ENCODE measurements around the gene VEZF1. TPM values are rescaled to one million over a fixed set of nuclear protein-coding genes. Genes with fewer than 3 reads are reported as not detected.

Gene VEZF1
- total and polyA plus RNA-seq, 2 donors (not counting 3 experiments of a cell fraction or from before 2014, with no cell fraction given), result 27.8 to 59.0 TPM

GRCh38 chr17:57948169-57948554, 39.9 kb downstream of the VEZF1 start:
- Histone ChIP-seq H3K27me3 (ENCODE audit: control insufficient read depth in 2 of 2, insufficient read depth in 2 of 2, low read length in 2 of 2) (no peaks in the 10 kb centered on the region), H3K9me3 (replicated peaks; ENCODE audit: control insufficient read depth, insufficient read depth, low read length) (no peaks in the 10 kb centered on the region), H3K36me3 (ENCODE audit: control insufficient read depth in 2 of 2, extremely low read depth in 1 of 2, insufficient read depth in 2 of 2, low read length in 2 of 2) (no peaks in the 10 kb centered on the region), H3K9me1 (replicated peaks; ENCODE audit: control insufficient read depth, extremely low read depth, insufficient read depth, low read length) (no peaks in the 10 kb centered on the region), H3K4me1 (ENCODE audit: control insufficient read depth, extremely low read depth, insufficient read depth, low read length) (peaks cover 46% of the 10 kb centered on the region), H3K79me2 (ENCODE audit: control insufficient read depth, insufficient read depth, low read length) (peaks cover 8% of the 10 kb centered on the region), H4K20me1 (replicated peaks; ENCODE audit: control insufficient read depth, extremely low read depth, insufficient read depth, low read length) (no peaks in the 10 kb centered on the region), H3K27ac (ENCODE audit: insufficient read depth, low read depth, low read length) (peak overlapping the region; percentile 37), H3K9ac (replicated peaks; ENCODE audit: extremely low read depth, insufficient read depth, low read length) (no peak overlapping the region), H3K4me2 (ENCODE audit: insufficient read depth, low read length) (peak overlapping the region; percentile 41), H3K4me3 (replicated peaks in 1 of 3; ENCODE audit: insufficient read depth in 1 of 3, low read depth in 1 of 3, low read length in 3 of 3) (no peak overlapping the region), H2AFZ (ENCODE audit: low read depth, low read length) (no peak overlapping the region)
- POLR2A ChIA-PET, result interaction anchor here (1.1 kb wide), 1 partner anchor 13 kb away, joined by 4 read pairs; no protein-coding TSS in a partner anchor
- no TSS peak for BruUV-seq (replicated peaks)
- no peak for DNase-seq (ENCODE audit: low read depth, low spot score)
- intact Hi-C loops (cut with micrococcal nuclease), result no loop called here
- FAIRE-seq, result no peak
- dilution Hi-C loops (cut with MboI; ENCODE audit: extremely low pct_ligation_motif_present, low sequenced_read_pairs), result no loop called here
- CTCF ChIA-PET, result interaction anchor here (1.2 to 3.1 kb wide), 11 partner anchors 12 to 90 kb away, joined by 3 to 15 read pairs (median 4); no protein-coding TSS in a partner anchor
- TF ChIP-seq CTCF (IDR thresholded peaks at IDR 0.05; ENCODE audit: extremely low read depth in 1 of 2, insufficient read depth in 1 of 2, low read depth in 1 of 2, low read length in 2 of 2) (no peak), POLR2A (IDR thresholded peaks at IDR 0.05; ENCODE audit: low read depth, low read length) (no peak)

GRCh38 chr17:57947369-57947768, 40.7 kb downstream of the VEZF1 start:
- ChIA-PET CTCF (interaction anchor here (0.8 to 2.5 kb wide), 13 partner anchors 8 to 114 kb away, joined by 3 to 12 read pairs (median 4); partner anchors contain the start of gene CUEDC1), POLR2A (interaction anchor here (0.6 to 1.2 kb wide), 4 partner anchors 8 to 72 kb away, joined by 3 to 12 read pairs (median 5); no protein-coding TSS in a partner anchor)
- H3K4me3 ChIP-seq (replicated peaks in 1 of 3; ENCODE audit: insufficient read depth in 1 of 3, low read depth in 1 of 3, low read length in 3 of 3), result peak overlapping the region in 1 of 3 experiments; percentile 36
- DNase-seq (ENCODE audit: low read depth, low spot score), result no peak
- TF ChIP-seq MYC (IDR thresholded peaks at IDR 0.05; ENCODE audit: low read depth, low read length) (no peak), EZH2 (IDR thresholded peaks at IDR 0.05; ENCODE audit: borderline replicate concordance, low read depth, low read length, severe bottlenecking) (no peak), POLR2A (IDR thresholded peaks at IDR 0.05; ENCODE audit: low read depth, low read length) (no peak), FOS (IDR thresholded peaks at IDR 0.05; ENCODE audit: borderline replicate concordance, insufficient read depth, low read length) (no peak)
- dilution Hi-C loops (cut with MboI; ENCODE audit: extremely low pct_ligation_motif_present, low sequenced_read_pairs) (no loop called here), intact Hi-C loops (cut with micrococcal nuclease) (no loop called here)
- H2AFZ ChIP-seq (ENCODE audit: low read depth, low read length), result peak overlapping the region; percentile 0
- peaks cover 8% of the 10 kb centered on the region for H3K79me2 ChIP-seq (ENCODE audit: control insufficient read depth, insufficient read depth, low read length)
- H3K9ac ChIP-seq (replicated peaks; ENCODE audit: extremely low read depth, insufficient read depth, low read length), result peak overlapping the region; percentile 16
- no peaks in the 10 kb centered on the region for H3K9me3 ChIP-seq (replicated peaks; ENCODE audit: control insufficient read depth, insufficient read depth, low read length)
- no peak overlapping the region for H3K27ac ChIP-seq (ENCODE audit: insufficient read depth, low read depth, low read length)
- H3K9me1 ChIP-seq (replicated peaks; ENCODE audit: control insufficient read depth, extremely low read depth, insufficient read depth, low read length), result no peaks in the 10 kb centered on the region
- no TSS peak for BruUV-seq (replicated peaks)
- H3K36me3 ChIP-seq (ENCODE audit: control insufficient read depth in 2 of 2, extremely low read depth in 1 of 2, insufficient read depth in 2 of 2, low read length in 2 of 2), result no peaks in the 10 kb centered on the region
- peak; percentile 43 for FAIRE-seq
- H3K4me1 ChIP-seq (ENCODE audit: control insufficient read depth, extremely low read depth, insufficient read depth, low read length), result peaks cover 39% of the 10 kb centered on the region
- no peaks in the 10 kb centered on the region for H3K27me3 ChIP-seq (ENCODE audit: control insufficient read depth in 2 of 2, insufficient read depth in 2 of 2, low read length in 2 of 2)
- H4K20me1 ChIP-seq (replicated peaks; ENCODE audit: control insufficient read depth, extremely low read depth, insufficient read depth, low read length), result no peaks in the 10 kb centered on the region
- H3K4me2 ChIP-seq (ENCODE audit: insufficient read depth, low read length), result peak overlapping the region; percentile 64

All from endothelial cell of umbilical vein (primary cell).